ENCODE data around the gene ZBTB20. TPM values are rescaled to one million over a fixed set of nuclear protein-coding genes. Genes with fewer than 3 reads are reported as not detected.
A peak's percentile ranks its signal among the peaks of the same experiment; 100 is the strongest.

ZBTB20 gene
- total RNA-seq, 1 donor from 2014 or later = 62.0 TPM

GRCh38 chr3:114608293-114608692, 538.8 kb downstream of the ZBTB20 start:
- H3K27ac ChIP-seq (replicated peaks) = no peak overlapping the region
- peaks cover 57% of the 10 kb centered on the region for H3K4me1 ChIP-seq
- H3K9me3 ChIP-seq (replicated peaks) = no peaks in the 10 kb centered on the region
- H3K36me3 ChIP-seq = no peaks in the 10 kb centered on the region
- TF ChIP-seq CTCF (IDR thresholded peaks at IDR 0.05; ENCODE audit: borderline replicate concordance) = no peak
- H3K27me3 ChIP-seq (ENCODE audit: low read depth) = no peaks in the 10 kb centered on the region
- intact Hi-C loops (cut with micrococcal nuclease) = no loop called here
- H3K4me3 ChIP-seq = no peak overlapping the region
- no peak for DNase-seq

- peak overlapping the region; percentile 29 for H3K27ac ChIP-seq (replicated peaks)
- intact Hi-C loops (cut with micrococcal nuclease) = no loop called here
- DNase-seq = no peak
- TF ChIP-seq CTCF (IDR thresholded peaks at IDR 0.05; ENCODE audit: borderline replicate concordance) = no peak
- no peaks in the 10 kb centered on the region for H3K27me3 ChIP-seq (ENCODE audit: low read depth)
- H3K4me1 ChIP-seq = peaks cover 58% of the 10 kb centered on the region
- no peaks in the 10 kb centered on the region for H3K9me3 ChIP-seq (replicated peaks)
- H3K4me3 ChIP-seq = no peak overlapping the region
- no peaks in the 10 kb centered on the region for H3K36me3 ChIP-seq
Measured at GRCh38 chr3:114606336-114606735, 540.8 kb downstream of the ZBTB20 start.

- TF ChIP-seq CTCF (IDR thresholded peaks at IDR 0.05; ENCODE audit: borderline replicate concordance) = no peak
- intact Hi-C loops (cut with micrococcal nuclease) = no loop called here
- Histone ChIP-seq H3K9me3 (replicated peaks) (no peaks in the 10 kb centered on the region), H3K4me3 (no peak overlapping the region), H3K36me3 (no peaks in the 10 kb centered on the region), H3K27ac (replicated peaks) (peak overlapping the region; percentile 20), H3K27me3 (ENCODE audit: low read depth) (no peaks in the 10 kb centered on the region), H3K4me1 (peaks cover 68% of the 10 kb centered on the region)
- DNase-seq = no peak
Measured at GRCh38 chr3:114600571-114600970, 546.5 kb downstream of the ZBTB20 start.

GRCh38 chr3:114597871-114598270, 549.2 kb downstream of the ZBTB20 start:
- peaks cover 74% of the 10 kb centered on the region for H3K4me1 ChIP-seq

GRCh38 chr3:114597012-114597411, 550.1 kb downstream of the ZBTB20 start:
- Histone ChIP-seq H3K4me3 (no peak overlapping the region), H3K36me3 (peaks cover 4% of the 10 kb centered on the region), H3K4me1 (peaks cover 71% of the 10 kb centered on the region), H3K27me3 (ENCODE audit: low read depth) (no peaks in the 10 kb centered on the region), H3K27ac (replicated peaks) (peak overlapping the region; percentile 48), H3K9me3 (replicated peaks) (no peaks in the 10 kb centered on the region)
- intact Hi-C loops (cut with micrococcal nuclease) = no loop called here
- DNase-seq = no peak
- TF ChIP-seq CTCF (IDR thresholded peaks at IDR 0.05; ENCODE audit: borderline replicate concordance) = peak; percentile 19

More at GRCh38 chr3:114597871-114598270, 549.2 kb downstream of the ZBTB20 start:
- Histone ChIP-seq H3K9me3 (replicated peaks) (no peaks in the 10 kb centered on the region), H3K4me3 (no peak overlapping the region), H3K27me3 (ENCODE audit: low read depth) (no peaks in the 10 kb centered on the region), H3K27ac (replicated peaks) (peak overlapping the region; percentile 48), H3K36me3 (peaks cover 4% of the 10 kb centered on the region)
- no peak for TF ChIP-seq CTCF (IDR thresholded peaks at IDR 0.05; ENCODE audit: borderline replicate concordance)
- intact Hi-C loops (cut with micrococcal nuclease) = no loop called here
- no peak for DNase-seq

- TF ChIP-seq CTCF (IDR thresholded peaks at IDR 0.05; ENCODE audit: borderline replicate concordance) = no peak
Measured at GRCh38 chr3:114596147-114596546, 550.9 kb downstream of the ZBTB20 start.

More at GRCh38 chr3:114596147-114596546, 550.9 kb downstream of the ZBTB20 start:
- Histone ChIP-seq H3K4me3 (no peak overlapping the region), H3K4me1 (peaks cover 69% of the 10 kb centered on the region), H3K36me3 (peaks cover 4% of the 10 kb centered on the region), H3K27me3 (ENCODE audit: low read depth) (no peaks in the 10 kb centered on the region), H3K9me3 (replicated peaks) (no peaks in the 10 kb centered on the region), H3K27ac (replicated peaks) (no peak overlapping the region)
- intact Hi-C loops (cut with micrococcal nuclease) = no loop called here
- DNase-seq = no peak
